Endothelial cell of umbilical vein (primary cell): ENCODE measurements around the gene DAB2IP.

Experiments used
- CTCF ChIP-seq, 2 donors: IDR thresholded peaks; 1 replicate in 1 of 2; 2 replicates in 1 of 2; pipeline ENCODE4 v1.5.1; 2011; ENCODE audit warnings: low read length in 2 of 2, mild to moderate bottlenecking in 2 of 2, moderate library complexity in 2 of 2, control low read depth in 1 of 2, inconsistent platforms in 1 of 2, low read depth in 1 of 2; ENCODE audit not compliant: insufficient read depth in 1 of 2; ENCODE audit errors: extremely low read depth in 1 of 2
- EZH2 ChIP-seq: IDR thresholded peaks from 2 replicates; pipeline ENCODE4 v1.6.1; 2012; ENCODE audit warnings: borderline replicate concordance, low read depth, mild to moderate bottlenecking, moderate library complexity, low read length, inconsistent platforms; ENCODE audit not compliant: severe bottlenecking
- MAX ChIP-seq: IDR thresholded peaks from 2 replicates; pipeline ENCODE4 v1.6.1; 2011; ENCODE audit not compliant: insufficient read depth, insufficient read length
- POLR2A ChIP-seq: IDR thresholded peaks from 2 replicates; pipeline ENCODE4 v1.6.1; 2012; ENCODE audit warnings: low read depth, mild to moderate bottlenecking, control low read depth, low read length
- POLR2AphosphoS5 ChIP-seq: IDR thresholded peaks from 2 replicates; pipeline ENCODE4 v1.6.1; 2012; ENCODE audit warnings: low read depth, mild to moderate bottlenecking, control low read depth, low read length, moderate library complexity; ENCODE audit not compliant: insufficient read depth

GRCh38 chr9:121694600-121694999 is 43.2 kb downstream of the DAB2IP start:
- TF ChIP-seq CTCF (IDR thresholded peaks at IDR 0.05; ENCODE audit: extremely low read depth in 1 of 2, insufficient read depth in 1 of 2, low read depth in 1 of 2, low read length in 2 of 2) (no peak), POLR2AphosphoS5 (no peak), MAX (no peak), POLR2A (no peak), EZH2 (no peak)
